Right lobe of liver (tissue), 4 donors: ENCODE results near the gene RMDN3.

Source experiments
- CTCF ChIP-seq, 4 donors: fragments of 200-600 bp in 3 of 4; fragments of 450-650 bp in 1 of 4; IDR thresholded peaks; one replicate each; pipeline versions ENCODE4 v1.5.1 to v1.8.0; 2016 to 2022; ENCODE audit warnings: antibody characterized with exemption in 4 of 4, mild to moderate bottlenecking in 2 of 4
- POLR2A ChIP-seq: fragments of 450-650 bp; IDR thresholded peaks from one replicate; pipeline ENCODE4 v1.6.1; 2017; ENCODE audit warnings: antibody characterized with exemption, mild to moderate bottlenecking
- donor health status: DM: no; HTN: no; CAD: no.
- donor health status: DM: no; HTN: no; CAD: no.
- donor health status: DM: no; HTN: yes; CAD: no.

DNA sequence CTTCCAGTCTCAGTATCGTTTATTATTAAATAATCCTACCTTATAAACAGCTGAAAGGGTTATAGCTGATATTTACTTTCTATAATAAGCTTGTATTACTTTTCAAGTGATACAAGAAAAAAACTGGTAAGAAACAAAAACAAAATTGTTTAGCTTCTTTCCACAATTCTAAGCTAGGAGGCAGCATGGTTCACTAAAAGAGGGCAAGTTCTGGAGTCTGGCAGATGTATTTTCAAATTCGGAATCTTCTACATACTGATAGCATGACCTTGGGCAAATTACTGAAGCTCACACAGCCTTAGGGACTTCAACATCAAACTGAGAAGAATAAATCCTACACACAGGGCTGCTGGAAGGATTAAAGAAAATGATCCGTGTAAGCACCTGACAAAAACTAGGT lies 30.1 kb upstream of the RMDN3 start:
- peak; percentile 8 to 36 (median 28) for TF ChIP-seq CTCF (IDR thresholded peaks at IDR 0.05)
- TF ChIP-seq POLR2A, result no peak
